Measurements from ENCODE around the gene TREM2.

- no peak for TF ChIP-seq CTCF (conservative IDR thresholded peaks at IDR 0.05; ENCODE audit: low read depth, low read length)
- TF ChIP-seq EZH2 (IDR thresholded peaks at IDR 0.05; ENCODE audit: low read length, unreplicated experiment) = no peak
Measured at GRCh38 chr6:41135062-41135832, 27.7 kb downstream of the TREM2 start.

Data from PC-3 (cell line).